CD4-positive, alpha-beta memory T cell (primary cell): ENCODE results near the gene ADGRG1. TPM values are rescaled to one million over a fixed set of nuclear protein-coding genes. Genes with fewer than 3 reads are reported as not detected.

Experiments used
- CTCF ChIA-PET: fragments of 350-600 bp; sonication (Branson Sonifier 250); formaldehyde crosslinking; loops from one replicate; lab custom pipeline; 2021; ENCODE audit warnings: inconsistent platforms; ENCODE audit not compliant: partially characterized antibody; lab: Charles Lee
- POLR2A ChIA-PET: fragments of 350-600 bp; sonication (Branson Sonifier 250); formaldehyde crosslinking; loops from one replicate; lab custom pipeline; 2021; ENCODE audit not compliant: partially characterized antibody; lab: Charles Lee
- DNase-seq, 5 donors: peaks; one replicate each; pipeline versions ENCODE4 v3.0.0 to v3.0.0-alpha.2; 2020 to 2022; ENCODE audit warnings: mixed read lengths in 1 of 5
- H3K27ac ChIP-seq: one replicate; pipeline ENCODE4 v1.7.0; 2013; ENCODE audit warnings: low read depth, low read length
- H3K27me3 ChIP-seq: 2 replicates; pipeline ENCODE4 v1.7.0; 2013; ENCODE audit warnings: mild to moderate bottlenecking, low read length, moderate library complexity; ENCODE audit not compliant: insufficient read depth
- H3K36me3 ChIP-seq: 2 replicates; pipeline ENCODE4 v1.7.0; 2013; ENCODE audit warnings: mild to moderate bottlenecking, low read length, moderate library complexity; ENCODE audit not compliant: insufficient read depth
- H3K4me1 ChIP-seq: 2 replicates; pipeline ENCODE4 v1.7.0; 2013; ENCODE audit warnings: mild to moderate bottlenecking, low read length, moderate library complexity; ENCODE audit not compliant: insufficient read depth
- H3K4me3 ChIP-seq, 2 donors: one replicate each; pipeline ENCODE4 v1.7.0; 2013; ENCODE audit warnings: low read length in 2 of 2, mild to moderate bottlenecking in 1 of 2
- H3K9me3 ChIP-seq, 2 donors: one replicate each; pipeline ENCODE4 v1.7.0; 2013; ENCODE audit warnings: low read length in 2 of 2, control low read depth in 1 of 2; ENCODE audit not compliant: control insufficient read depth in 1 of 2
- H3K27ac Mint-ChIP-seq, 7 donors: one replicate each; pipeline ENCODE4 v1.8.0; 2020 to 2021; ENCODE audit warnings: mixed read lengths in 7 of 7, mild to moderate bottlenecking in 6 of 7, inconsistent platforms in 3 of 7, moderate library complexity in 3 of 7
- H3K27me3 Mint-ChIP-seq, 2 donors: one replicate each; pipeline ENCODE4 v1.8.0; 2020 to 2021; ENCODE audit warnings: mixed read lengths in 2 of 2
- H3K36me3 Mint-ChIP-seq, 2 donors: one replicate each; pipeline ENCODE4 v1.8.0; 2020 to 2021; ENCODE audit warnings: mixed read lengths in 2 of 2, inconsistent platforms in 1 of 2, mild to moderate bottlenecking in 1 of 2
- H3K4me1 Mint-ChIP-seq, 4 donors: one replicate each; pipeline ENCODE4 v1.8.0; 2020 to 2021; ENCODE audit warnings: mixed read lengths in 4 of 4, mild to moderate bottlenecking in 1 of 4
- H3K4me3 Mint-ChIP-seq, 8 donors: one replicate each; pipeline ENCODE4 v1.8.0; 2020 to 2021; ENCODE audit warnings: mixed read lengths in 8 of 8, mild to moderate bottlenecking in 7 of 8, moderate library complexity in 6 of 8, inconsistent platforms in 3 of 8
- H3K9me3 Mint-ChIP-seq, 8 donors: one replicate each; pipeline ENCODE4 v1.8.0; 2020 to 2021; ENCODE audit warnings: mixed read lengths in 8 of 8, mild to moderate bottlenecking in 5 of 8, inconsistent platforms in 3 of 8, moderate library complexity in 1 of 8
- intact Hi-C: fragments of 100-400 bp; cut with micrococcal nuclease; formaldehyde crosslinking; loops from one replicate; pipeline ENCODE4 v1.15.1; 2023
- polyA plus RNA-seq, 2 donors: library from polyadenylated mRNA; unstranded; fragments of 300-500 nt; fragmentation: Illumina TruSeq; gene quantifications; one replicate each; pipeline ENCODE4 v1.2.3, GENCODE V29; 2021
- total RNA-seq, 2 experiments: library from RNA; stranded (reverse); gene quantifications; one replicate each; pipeline ENCODE4 v1.2.3, GENCODE V29; 2021

ADGRG1 gene
- total and polyA plus RNA-seq, 4 experiments from 2014 or later = 0.33 to 0.53 (median 0.41) TPM; not detected in 1

DNA sequence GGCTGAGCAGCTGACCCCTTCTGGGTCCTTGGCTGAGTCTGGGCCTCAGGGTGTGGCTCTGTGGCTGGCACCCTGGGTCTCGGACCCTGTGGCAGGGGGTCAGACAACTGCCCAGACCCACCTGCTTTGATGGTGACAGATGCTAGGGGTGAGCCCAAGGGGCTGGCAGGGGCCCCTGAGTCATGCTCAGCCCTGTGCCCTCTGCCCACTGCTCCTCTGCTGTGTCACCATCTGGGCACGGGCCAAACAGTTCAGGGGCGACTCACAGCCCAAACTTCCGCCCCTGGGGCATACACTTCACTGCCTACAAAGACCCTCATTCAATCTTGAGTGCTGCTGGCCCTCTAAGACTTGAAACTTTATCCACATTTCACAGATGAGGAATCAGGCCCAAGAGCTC lies 5.7 kb downstream of the ADGRG1 start:
- H3K4me3 Mint-ChIP-seq = no peak overlapping the region
- no peak for DNase-seq
- Histone ChIP-seq H3K4me1 (no peaks in the 10 kb centered on the region), H3K36me3 (no peaks in the 10 kb centered on the region), H3K9me3 (no peaks in the 10 kb centered on the region), H3K27ac (no peak overlapping the region), H3K4me3 (no peak overlapping the region), H3K27me3 (no peaks in the 10 kb centered on the region)
- H3K4me1 Mint-ChIP-seq = peaks cover 0 to 1% (median 0%) of the 10 kb centered on the region in 4 donors
- POLR2A ChIA-PET = no interaction called here
- peaks cover 15 to 17% of the 10 kb centered on the region in 2 donors for H3K27me3 Mint-ChIP-seq
- CTCF ChIA-PET = interaction anchor here (0.9 to 1.4 kb wide), 2 partner anchors 58 to 840 kb away, joined by 3 read pairs; no protein-coding TSS in a partner anchor
- H3K36me3 Mint-ChIP-seq = no peaks in the 10 kb centered on the region
- H3K27ac Mint-ChIP-seq = no peak overlapping the region
- intact Hi-C loops = no loop called here
- no peaks in the 10 kb centered on the region for H3K9me3 Mint-ChIP-seq

- H3K36me3 ChIP-seq = no peaks in the 10 kb centered on the region
- Mint-ChIP-seq H3K27ac (no peak overlapping the region), H3K27me3 (peaks cover 7 to 14% of the 10 kb centered on the region in 2 donors), H3K4me3 (no peak overlapping the region), H3K9me3 (no peaks in the 10 kb centered on the region), H3K36me3 (no peaks in the 10 kb centered on the region), H3K4me1 (peaks cover 0 to 1% (median 0%) of the 10 kb centered on the region in 4 donors)
- intact Hi-C loops = no loop called here
- H3K27me3 ChIP-seq = no peaks in the 10 kb centered on the region
- POLR2A ChIA-PET = no interaction called here
- CTCF ChIA-PET = interaction anchor here (5.1 kb wide), 1 partner anchor 13 kb away, joined by 34 read pairs; no protein-coding TSS in a partner anchor
- H3K4me3 ChIP-seq = no peak overlapping the region
- H3K4me1 ChIP-seq = no peaks in the 10 kb centered on the region
- no peak for DNase-seq
- H3K27ac ChIP-seq = no peak overlapping the region
- H3K9me3 ChIP-seq = no peaks in the 10 kb centered on the region
Measured at GRCh38 chr16:57635266-57636097, 7.1 kb downstream of the ADGRG1 start.

GRCh38 chr16:57636184-57636583 lies 7.8 kb downstream of the ADGRG1 start:
- intact Hi-C loops = no loop called here
- H3K27me3 Mint-ChIP-seq = peaks cover 3 to 11% of the 10 kb centered on the region in 2 donors
- H3K27me3 ChIP-seq = no peaks in the 10 kb centered on the region
- H3K36me3 Mint-ChIP-seq = no peaks in the 10 kb centered on the region
- H3K36me3 ChIP-seq = no peaks in the 10 kb centered on the region
- H3K4me3 Mint-ChIP-seq = no peak overlapping the region
- peaks cover 0 to 1% (median 0%) of the 10 kb centered on the region in 4 donors for H3K4me1 Mint-ChIP-seq
- H3K27ac Mint-ChIP-seq = no peak overlapping the region
- H3K4me1 ChIP-seq = no peaks in the 10 kb centered on the region
- ChIA-PET CTCF (interaction anchor here (2.1 to 5.1 kb wide), 2 partner anchors 12 to 27 kb away, joined by 6 to 34 read pairs; no protein-coding TSS in a partner anchor), POLR2A (no interaction called here)
- H3K4me3 ChIP-seq = no peak overlapping the region
- no peak for DNase-seq
- H3K9me3 ChIP-seq = no peaks in the 10 kb centered on the region
- no peak overlapping the region for H3K27ac ChIP-seq
- no peaks in the 10 kb centered on the region for H3K9me3 Mint-ChIP-seq

DNA sequence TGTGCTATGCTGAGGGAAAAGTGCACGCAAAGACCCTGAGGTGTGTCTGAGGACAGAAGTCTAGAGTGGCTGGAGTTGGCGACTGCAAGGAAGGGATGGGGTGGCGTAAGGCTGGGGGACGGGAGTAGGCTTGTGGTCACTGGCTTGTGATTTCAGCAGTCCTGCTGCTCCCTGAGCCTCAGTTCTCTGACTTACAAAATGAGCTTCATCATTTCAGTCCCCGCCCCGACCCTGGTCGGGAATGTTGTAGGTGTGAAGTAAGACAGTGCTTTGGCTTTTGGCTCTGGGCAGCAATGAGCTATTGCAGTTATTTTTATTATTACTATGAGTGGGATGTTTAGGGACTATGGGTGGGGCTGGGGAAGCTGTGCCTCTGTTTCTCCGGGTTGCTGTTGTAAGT lies 8.6 kb downstream of the ADGRG1 start:
- no peaks in the 10 kb centered on the region for H3K36me3 Mint-ChIP-seq
- Histone ChIP-seq H3K36me3 (no peaks in the 10 kb centered on the region), H3K4me1 (no peaks in the 10 kb centered on the region), H3K27ac (no peak overlapping the region), H3K9me3 (no peaks in the 10 kb centered on the region), H3K27me3 (no peaks in the 10 kb centered on the region), H3K4me3 (no peak overlapping the region)
- peaks cover 3 to 11% of the 10 kb centered on the region in 2 donors for H3K27me3 Mint-ChIP-seq
- H3K4me1 Mint-ChIP-seq = peaks cover 0 to 1% (median 0%) of the 10 kb centered on the region in 4 donors
- intact Hi-C loops = no loop called here
- H3K4me3 Mint-ChIP-seq = no peak overlapping the region
- DNase-seq = no peak
- POLR2A ChIA-PET = interaction anchor here (1.0 kb wide), 1 partner anchor 27 kb away, joined by 3 read pairs; no protein-coding TSS in a partner anchor
- peak overlapping the region in 2 of 7 donors; percentile 9 to 76 for H3K27ac Mint-ChIP-seq
- H3K9me3 Mint-ChIP-seq = no peaks in the 10 kb centered on the region
- CTCF ChIA-PET = interaction anchor here (2.1 to 5.1 kb wide), 2 partner anchors 11 to 27 kb away, joined by 6 to 34 read pairs; no protein-coding TSS in a partner anchor

- H3K4me3 Mint-ChIP-seq = no peak overlapping the region
- intact Hi-C loops = no loop called here
- ChIA-PET CTCF (interaction anchor here (2.1 to 5.1 kb wide), 2 partner anchors 11 to 28 kb away, joined by 6 to 34 read pairs; no protein-coding TSS in a partner anchor), POLR2A (interaction anchor here (1.0 kb wide), 1 partner anchor 27 kb away, joined by 3 read pairs; no protein-coding TSS in a partner anchor)
- no peaks in the 10 kb centered on the region for H3K9me3 ChIP-seq
- H3K27ac Mint-ChIP-seq = peak overlapping the region in 1 of 7 donors; percentile 9
- H3K36me3 Mint-ChIP-seq = no peaks in the 10 kb centered on the region
- no peaks in the 10 kb centered on the region for H3K27me3 ChIP-seq
- H3K27ac ChIP-seq = no peak overlapping the region
- H3K4me3 ChIP-seq = no peak overlapping the region
- no peak for DNase-seq
- H3K36me3 ChIP-seq = no peaks in the 10 kb centered on the region
- H3K4me1 Mint-ChIP-seq = peaks cover 0 to 1% (median 0%) of the 10 kb centered on the region in 4 donors
- no peaks in the 10 kb centered on the region for H3K4me1 ChIP-seq
- peaks cover 3 to 11% of the 10 kb centered on the region in 2 donors for H3K27me3 Mint-ChIP-seq
- H3K9me3 Mint-ChIP-seq = no peaks in the 10 kb centered on the region
Measured at GRCh38 chr16:57637424-57637823, 9.0 kb downstream of the ADGRG1 start.

- Mint-ChIP-seq H3K4me1 (peaks cover 0 to 1% (median 0%) of the 10 kb centered on the region in 4 donors), H3K27me3 (peaks cover 3 to 11% of the 10 kb centered on the region in 2 donors), H3K4me3 (no peak overlapping the region), H3K9me3 (no peaks in the 10 kb centered on the region), H3K27ac (peak overlapping the region in 1 of 7 donors; percentile 40), H3K36me3 (no peaks in the 10 kb centered on the region)
- H3K27ac ChIP-seq = no peak overlapping the region
- intact Hi-C loops = no loop called here
- no peaks in the 10 kb centered on the region for H3K9me3 ChIP-seq
- no peaks in the 10 kb centered on the region for H3K4me1 ChIP-seq
- H3K4me3 ChIP-seq = no peak overlapping the region
- no peak for DNase-seq
- CTCF ChIA-PET = interaction anchor here (2.1 to 5.1 kb wide), 2 partner anchors 10 to 28 kb away, joined by 6 to 34 read pairs; no protein-coding TSS in a partner anchor
- POLR2A ChIA-PET = interaction anchor here (1.0 kb wide), 1 partner anchor 28 kb away, joined by 3 read pairs; no protein-coding TSS in a partner anchor
- no peaks in the 10 kb centered on the region for H3K27me3 ChIP-seq
- no peaks in the 10 kb centered on the region for H3K36me3 ChIP-seq
Measured at GRCh38 chr16:57637965-57638364, 9.5 kb downstream of the ADGRG1 start.

- no peak overlapping the region for H3K4me3 ChIP-seq
- intact Hi-C loops = no loop called here
- POLR2A ChIA-PET = no interaction called here
- H3K27me3 ChIP-seq = no peaks in the 10 kb centered on the region
- no peaks in the 10 kb centered on the region for H3K36me3 ChIP-seq
- Mint-ChIP-seq H3K27ac (peak overlapping the region in 1 of 7 donors; percentile 40), H3K36me3 (no peaks in the 10 kb centered on the region), H3K27me3 (peaks cover 3 to 11% of the 10 kb centered on the region in 2 donors), H3K9me3 (no peaks in the 10 kb centered on the region), H3K4me3 (no peak overlapping the region), H3K4me1 (peaks cover 0 to 1% (median 0%) of the 10 kb centered on the region in 4 donors)
- DNase-seq = no peak
- H3K27ac ChIP-seq = no peak overlapping the region
- H3K9me3 ChIP-seq = no peaks in the 10 kb centered on the region
- no peaks in the 10 kb centered on the region for H3K4me1 ChIP-seq
- CTCF ChIA-PET = interaction anchor here (2.1 to 5.1 kb wide), 2 partner anchors 10 to 29 kb away, joined by 6 to 34 read pairs; no protein-coding TSS in a partner anchor
Measured at GRCh38 chr16:57638381-57638780, 10.0 kb downstream of the ADGRG1 start.
